Brain microvascular endothelial cell (primary cell): ENCODE measurements around the gene KCNH1.

Experiments
- DNase-seq: peaks from one replicate; pipeline ENCODE4 v3.0.0-alpha.2; 2020
- H3K27ac ChIP-seq: fragments of 250-450 bp; sonication (Bioruptor Pico); 2 replicates; pipeline ENCODE4 v1.5.1; 2020; ENCODE audit warnings: mild to moderate bottlenecking, moderate library complexity
- H3K27me3 ChIP-seq: fragments of 250-450 bp; sonication (Bioruptor Pico); replicated peaks from 2 replicates; pipeline ENCODE4 v1.5.1; 2020; ENCODE audit warnings: mild to moderate bottlenecking
- H3K36me3 ChIP-seq: fragments of 250-450 bp; sonication (Bioruptor Pico); replicated peaks from 2 replicates; pipeline ENCODE4 v1.5.1; 2020; ENCODE audit warnings: mild to moderate bottlenecking
- H3K4me3 ChIP-seq: 2 replicates; pipeline ENCODE4 v1.5.1; 2011; ENCODE audit warnings: low read depth, mild to moderate bottlenecking, control low read depth, low read length, moderate library complexity
- in situ Hi-C: cut with HindIII; loops from 2 replicates; pipeline ENCODE4 v1.10.0; 2017; ENCODE audit warnings: low sequenced_read_pairs, low pct_ligation_motif_present
- TF ChIP-seq, protein P1 (sequence below): IDR thresholded peaks from 2 replicates; pipeline ENCODE4 v1.5.1; 2011; ENCODE audit warnings: low read depth, mild to moderate bottlenecking, moderate library complexity, low read length, control low read depth, inconsistent platforms; ENCODE audit errors: missing control alignments

The KCNH1 gene

DNA sequence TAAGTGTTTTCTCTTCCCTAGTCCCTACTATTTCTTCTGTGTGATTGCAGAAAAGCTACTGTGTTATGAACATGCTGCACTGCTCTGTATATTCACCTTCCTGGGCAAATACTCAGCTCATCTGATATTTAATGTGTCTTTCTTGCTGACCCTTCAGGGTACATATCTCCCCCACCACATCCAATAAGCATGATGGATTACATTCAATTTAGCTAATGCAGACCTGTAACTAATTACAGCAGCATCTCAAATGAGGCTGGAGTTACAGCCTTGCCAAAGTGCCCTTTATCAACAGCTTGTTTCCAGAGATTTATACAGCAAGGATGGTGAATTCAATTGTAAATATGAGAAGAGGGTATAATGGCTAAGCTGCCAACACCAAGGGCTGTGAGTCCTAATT is 144.0 kb downstream of the KCNH1 start:
- Histone ChIP-seq H3K4me3 (no peak overlapping the region), H3K36me3 (no peaks in the 10 kb centered on the region), H3K27ac (no peak overlapping the region), H3K27me3 (no peaks in the 10 kb centered on the region)
- DNase-seq: no peak
- in situ Hi-C loops: no loop called here
- TF ChIP-seq, protein P1, sequence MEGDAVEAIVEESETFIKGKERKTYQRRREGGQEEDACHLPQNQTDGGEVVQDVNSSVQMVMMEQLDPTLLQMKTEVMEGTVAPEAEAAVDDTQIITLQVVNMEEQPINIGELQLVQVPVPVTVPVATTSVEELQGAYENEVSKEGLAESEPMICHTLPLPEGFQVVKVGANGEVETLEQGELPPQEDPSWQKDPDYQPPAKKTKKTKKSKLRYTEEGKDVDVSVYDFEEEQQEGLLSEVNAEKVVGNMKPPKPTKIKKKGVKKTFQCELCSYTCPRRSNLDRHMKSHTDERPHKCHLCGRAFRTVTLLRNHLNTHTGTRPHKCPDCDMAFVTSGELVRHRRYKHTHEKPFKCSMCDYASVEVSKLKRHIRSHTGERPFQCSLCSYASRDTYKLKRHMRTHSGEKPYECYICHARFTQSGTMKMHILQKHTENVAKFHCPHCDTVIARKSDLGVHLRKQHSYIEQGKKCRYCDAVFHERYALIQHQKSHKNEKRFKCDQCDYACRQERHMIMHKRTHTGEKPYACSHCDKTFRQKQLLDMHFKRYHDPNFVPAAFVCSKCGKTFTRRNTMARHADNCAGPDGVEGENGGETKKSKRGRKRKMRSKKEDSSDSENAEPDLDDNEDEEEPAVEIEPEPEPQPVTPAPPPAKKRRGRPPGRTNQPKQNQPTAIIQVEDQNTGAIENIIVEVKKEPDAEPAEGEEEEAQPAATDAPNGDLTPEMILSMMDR: no peak

DNA sequence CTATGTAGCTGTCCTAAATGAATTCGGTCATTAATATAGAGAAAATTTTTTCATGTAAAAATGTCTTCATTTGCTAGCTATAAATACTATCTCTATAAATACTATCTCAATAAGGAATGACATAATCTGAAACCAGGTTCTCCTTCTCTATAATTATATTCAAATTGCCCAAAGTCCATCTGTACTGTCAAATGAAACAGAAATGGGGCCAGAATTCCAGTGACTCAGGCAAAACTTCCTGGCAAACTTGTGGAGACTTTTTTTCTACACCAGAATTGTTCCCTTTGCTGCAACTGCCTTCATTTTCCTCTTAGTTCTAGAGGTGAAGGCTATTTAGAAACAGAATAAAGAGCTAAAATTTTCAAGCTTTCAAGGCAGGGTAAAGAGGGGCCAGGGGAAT is 152.5 kb downstream of the KCNH1 start:
- Histone ChIP-seq H3K27ac (no peak overlapping the region), H3K36me3 (no peaks in the 10 kb centered on the region), H3K4me3 (no peak overlapping the region), H3K27me3 (no peaks in the 10 kb centered on the region)
- in situ Hi-C loops: no loop called here
- DNase-seq: no peak
- TF ChIP-seq, protein P1: no peak

DNA sequence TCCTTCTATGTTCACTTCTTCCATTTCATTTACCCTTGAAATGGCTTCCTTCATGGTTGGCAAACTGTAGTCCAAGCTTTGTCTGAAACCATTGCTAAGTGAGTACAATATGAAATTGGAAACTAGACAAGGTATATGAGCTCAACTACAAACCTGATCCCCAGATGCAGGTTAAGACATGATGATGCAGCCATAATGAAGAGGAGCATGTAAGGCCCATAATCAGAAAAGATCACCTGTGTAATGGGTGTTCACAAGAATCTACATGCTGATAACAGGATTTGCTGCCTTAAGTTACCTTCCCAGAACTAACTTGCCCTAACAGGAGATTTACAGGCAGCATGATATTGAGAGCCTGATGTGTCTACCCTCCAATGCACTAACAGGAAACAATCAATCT is 153.9 kb downstream of the KCNH1 start:
- TF ChIP-seq, protein P1: no peak
- in situ Hi-C loops: no loop called here
- no peak for DNase-seq
- Histone ChIP-seq H3K36me3 (no peaks in the 10 kb centered on the region), H3K4me3 (no peak overlapping the region), H3K27me3 (no peaks in the 10 kb centered on the region), H3K27ac (no peak overlapping the region)

DNA sequence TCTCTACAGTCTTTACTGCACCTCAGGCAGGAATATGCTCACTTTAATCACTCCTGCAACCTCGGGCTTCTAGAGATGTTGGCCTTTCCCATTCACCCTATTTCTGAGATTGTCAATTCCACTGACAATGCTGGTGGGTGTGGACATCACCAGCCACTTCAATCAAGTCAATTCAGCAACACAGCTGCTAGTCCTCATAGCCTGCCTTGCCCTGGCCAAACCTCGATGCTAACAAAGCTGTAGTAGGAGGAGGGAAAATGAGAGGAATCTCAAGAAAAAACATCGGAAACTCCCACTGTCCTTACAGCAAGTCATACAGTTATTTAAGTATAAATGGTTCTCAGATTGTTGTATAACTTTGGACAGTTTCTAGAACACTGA is 155.0 kb downstream of the KCNH1 start:
- no peak overlapping the region for H3K4me3 ChIP-seq
- TF ChIP-seq, protein P1: no peak
- no peaks in the 10 kb centered on the region for H3K36me3 ChIP-seq
- H3K27me3 ChIP-seq: no peaks in the 10 kb centered on the region
- no peak overlapping the region for H3K27ac ChIP-seq
- in situ Hi-C loops: no loop called here
- no peak for DNase-seq

DNA sequence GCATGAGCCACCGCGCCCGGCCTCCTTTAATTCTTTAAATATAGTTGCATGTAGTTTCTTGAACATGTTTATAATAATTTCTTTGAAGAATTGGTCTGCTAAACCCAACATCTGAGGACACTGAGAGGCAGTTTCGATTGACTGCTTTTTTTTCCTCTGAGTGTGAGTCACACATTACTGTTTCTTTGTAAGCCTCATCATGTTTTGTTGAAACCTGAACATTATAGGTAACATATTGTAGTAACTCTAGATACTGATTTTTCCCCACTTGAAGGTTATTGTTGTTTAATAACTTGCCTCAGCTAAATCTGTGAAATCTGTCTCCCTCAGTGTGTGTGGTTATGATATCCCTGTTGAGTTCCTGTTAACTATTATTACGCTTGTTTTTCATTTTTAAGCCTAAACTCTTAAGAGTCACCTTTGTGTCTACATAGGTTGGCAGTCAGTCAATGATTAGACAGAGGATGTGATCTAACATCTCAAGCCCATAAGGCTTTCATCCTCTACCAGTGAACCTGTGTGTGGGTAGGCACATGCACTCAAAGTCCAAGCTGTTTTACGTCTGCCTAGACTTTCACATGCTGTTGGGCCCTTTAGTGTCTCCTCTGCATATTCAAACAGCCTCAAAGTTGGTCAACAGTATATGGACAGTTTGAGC is 155.5 kb downstream of the KCNH1 start:
- Histone ChIP-seq H3K27me3 (no peaks in the 10 kb centered on the region), H3K27ac (no peak overlapping the region), H3K4me3 (no peak overlapping the region), H3K36me3 (no peaks in the 10 kb centered on the region)
- no peak for DNase-seq
- TF ChIP-seq, protein P1: no peak
- in situ Hi-C loops: no loop called here

DNA sequence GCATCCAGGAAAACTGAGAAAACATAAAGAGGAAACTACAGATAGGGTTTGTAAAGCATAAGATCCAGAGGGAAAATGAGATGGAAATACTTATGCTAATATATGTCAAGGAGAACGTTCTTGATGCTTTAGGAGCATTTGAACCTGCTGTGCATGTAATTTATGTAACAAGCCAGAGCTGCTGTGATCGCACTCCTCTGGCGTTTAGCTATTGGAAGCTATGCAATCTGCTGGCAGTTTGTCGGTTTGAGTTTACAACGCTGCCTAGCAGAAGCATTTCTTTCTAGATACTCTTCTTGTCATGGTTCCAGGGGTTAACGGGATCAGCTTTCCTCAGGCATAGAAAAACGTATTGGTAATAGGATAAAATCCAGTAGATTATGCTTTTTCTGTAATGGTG is 182.7 kb downstream of the KCNH1 start:
- Histone ChIP-seq H3K27me3 (no peaks in the 10 kb centered on the region), H3K27ac (no peak overlapping the region), H3K36me3 (no peaks in the 10 kb centered on the region), H3K4me3 (no peak overlapping the region)
- TF ChIP-seq, protein P1: no peak
- in situ Hi-C loops: no loop called here
- DNase-seq: no peak
